Smooth muscle cell (in vitro differentiated cells): ENCODE results near the gene ELMO3. TPM values are rescaled to one million over a fixed set of nuclear protein-coding genes. Genes with fewer than 3 reads are reported as not detected.

Experiments
- DNase-seq: peaks from one replicate; lab custom pipeline; 2025; ENCODE audit not compliant: unreplicated experiment; lab: John Stamatoyannopoulos, UW
- H2AFZ ChIP-seq: fragments of 200-600 bp; sonication (generic); 2 replicates; pipeline ENCODE4 v1.6.0; 2016; ENCODE audit warnings: antibody characterized with exemption, low read depth, mild to moderate bottlenecking
- H3F3A ChIP-seq: fragments of 200-600 bp; sonication (generic); 2 replicates; pipeline ENCODE4 v1.6.0; 2017; ENCODE audit warnings: antibody characterized with exemption, low read depth
- H3K27ac ChIP-seq: fragments of 200-600 bp; sonication (generic); 2 replicates; pipeline ENCODE4 v1.5.1; 2016; ENCODE audit warnings: low read depth, mild to moderate bottlenecking
- H3K27me3 ChIP-seq: fragments of 200-600 bp; sonication (generic); 2 replicates; pipeline ENCODE4 v1.6.1; 2016; ENCODE audit warnings: low read depth, mild to moderate bottlenecking
- H3K36me3 ChIP-seq: fragments of 200-600 bp; sonication (generic); 2 replicates; pipeline ENCODE4 v1.5.1; 2016; ENCODE audit warnings: low read depth
- H3K4me1 ChIP-seq: fragments of 200-600 bp; sonication (generic); 2 replicates; pipeline ENCODE4 v1.5.1; 2016; ENCODE audit warnings: low read depth
- H3K4me2 ChIP-seq: fragments of 200-600 bp; sonication (generic); 2 replicates; pipeline ENCODE4 v1.6.0; 2016; ENCODE audit warnings: mild to moderate bottlenecking
- H3K4me3 ChIP-seq: fragments of 200-600 bp; sonication (generic); 2 replicates; pipeline ENCODE4 v1.5.1; 2016; ENCODE audit warnings: mild to moderate bottlenecking
- H3K79me2 ChIP-seq: fragments of 200-600 bp; sonication (generic); 2 replicates; pipeline ENCODE4 v1.6.0; 2016; ENCODE audit warnings: low read depth, mild to moderate bottlenecking
- H3K9ac ChIP-seq: fragments of 200-600 bp; sonication (generic); 2 replicates; pipeline ENCODE4 v1.6.0; 2016; ENCODE audit warnings: low read depth
- H3K9me3 ChIP-seq: fragments of 200-600 bp; sonication (generic); replicated peaks from 2 replicates; pipeline ENCODE4 v1.5.1; 2016; ENCODE audit warnings: low read depth
- H4K20me1 ChIP-seq: fragments of 200-600 bp; sonication (generic); 2 replicates; pipeline ENCODE4 v1.6.0; 2016; ENCODE audit warnings: low read depth
- WGBS: methylation state at CpG from one replicate; pipeline ENCODE4 v1.1.7; 2016; ENCODE audit warnings: low lambda C conversion rate; 5-methylcytosine and 5-hydroxymethylcytosine counted together
- polyA plus RNA-seq: library from polyadenylated mRNA; unstranded; fragments of >200 nt; fragmentation: Nextera tagmentation; extraction: Ambion mirVana; gene quantifications from 2 replicates; pipeline ENCODE4 v1.2.1, GENCODE V29; 2016
- total RNA-seq: library from RNA; depleted of rRNA; stranded (reverse); fragments of >200 nt; gene quantifications from 2 replicates; pipeline ENCODE4 v1.2.3, GENCODE V29; 2014
- TF ChIP-seq, protein P1 (sequence below): fragments of 200-600 bp; sonication (generic); IDR thresholded peaks from 2 replicates; pipeline ENCODE4 v1.5.1; 2017; ENCODE audit warnings: borderline replicate concordance, mild to moderate bottlenecking, antibody characterized with exemption; ENCODE audit not compliant: insufficient read depth, poor library complexity, severe bottlenecking

Gene ELMO3
- total and polyA plus RNA-seq, 2 experiments from 2014 or later, result 2.2 to 6.7 TPM

DNA sequence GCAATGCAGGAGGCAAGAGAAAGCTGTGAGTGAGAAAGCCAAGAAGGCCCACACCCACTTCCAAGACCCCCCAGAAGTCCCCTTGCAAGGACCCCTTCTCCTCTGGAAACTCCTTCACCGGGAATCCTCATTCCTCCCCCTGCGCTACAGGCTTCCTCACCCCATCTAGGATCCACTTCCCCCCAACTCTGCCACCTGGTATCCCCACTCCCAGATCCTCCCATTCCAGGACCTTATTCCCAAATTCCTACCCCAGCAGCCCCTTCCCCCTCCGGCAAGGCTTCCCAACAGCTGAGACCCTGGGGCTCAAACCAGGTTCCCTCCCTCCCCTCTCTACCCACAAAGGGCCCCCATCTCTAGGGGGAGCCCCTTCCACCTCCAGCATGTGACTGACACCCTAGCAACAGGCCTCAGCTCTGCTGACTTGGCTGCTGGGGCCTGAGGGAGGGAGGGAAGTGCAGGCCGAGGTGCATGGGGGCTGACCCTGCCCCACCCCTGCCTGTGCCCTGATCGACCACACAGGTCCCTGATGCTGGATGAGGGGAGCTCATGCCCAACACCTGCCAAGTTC is 32.2 kb upstream of the ELMO3 start:
- H3F3A ChIP-seq, result peaks cover 7% of the 10 kb centered on the region
- H3K9me3 ChIP-seq, result no peaks in the 10 kb centered on the region
- H3K27ac ChIP-seq, result no peak overlapping the region
- peaks cover 59% of the 10 kb centered on the region for H3K27me3 ChIP-seq
- H3K4me3 ChIP-seq, result no peak overlapping the region
- 75% methylated on average over 3 of the region's 5 CpGs for WGBS
- no peak overlapping the region for H3K4me2 ChIP-seq
- no peak overlapping the region for H3K9ac ChIP-seq
- TF ChIP-seq, protein P1, sequence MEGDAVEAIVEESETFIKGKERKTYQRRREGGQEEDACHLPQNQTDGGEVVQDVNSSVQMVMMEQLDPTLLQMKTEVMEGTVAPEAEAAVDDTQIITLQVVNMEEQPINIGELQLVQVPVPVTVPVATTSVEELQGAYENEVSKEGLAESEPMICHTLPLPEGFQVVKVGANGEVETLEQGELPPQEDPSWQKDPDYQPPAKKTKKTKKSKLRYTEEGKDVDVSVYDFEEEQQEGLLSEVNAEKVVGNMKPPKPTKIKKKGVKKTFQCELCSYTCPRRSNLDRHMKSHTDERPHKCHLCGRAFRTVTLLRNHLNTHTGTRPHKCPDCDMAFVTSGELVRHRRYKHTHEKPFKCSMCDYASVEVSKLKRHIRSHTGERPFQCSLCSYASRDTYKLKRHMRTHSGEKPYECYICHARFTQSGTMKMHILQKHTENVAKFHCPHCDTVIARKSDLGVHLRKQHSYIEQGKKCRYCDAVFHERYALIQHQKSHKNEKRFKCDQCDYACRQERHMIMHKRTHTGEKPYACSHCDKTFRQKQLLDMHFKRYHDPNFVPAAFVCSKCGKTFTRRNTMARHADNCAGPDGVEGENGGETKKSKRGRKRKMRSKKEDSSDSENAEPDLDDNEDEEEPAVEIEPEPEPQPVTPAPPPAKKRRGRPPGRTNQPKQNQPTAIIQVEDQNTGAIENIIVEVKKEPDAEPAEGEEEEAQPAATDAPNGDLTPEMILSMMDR, result no peak
- H2AFZ ChIP-seq, result no peak overlapping the region
- peaks cover 26% of the 10 kb centered on the region for H4K20me1 ChIP-seq
- peaks cover 31% of the 10 kb centered on the region for H3K4me1 ChIP-seq
- H3K36me3 ChIP-seq, result no peaks in the 10 kb centered on the region
- no peaks in the 10 kb centered on the region for H3K79me2 ChIP-seq
- no peak for DNase-seq

DNA sequence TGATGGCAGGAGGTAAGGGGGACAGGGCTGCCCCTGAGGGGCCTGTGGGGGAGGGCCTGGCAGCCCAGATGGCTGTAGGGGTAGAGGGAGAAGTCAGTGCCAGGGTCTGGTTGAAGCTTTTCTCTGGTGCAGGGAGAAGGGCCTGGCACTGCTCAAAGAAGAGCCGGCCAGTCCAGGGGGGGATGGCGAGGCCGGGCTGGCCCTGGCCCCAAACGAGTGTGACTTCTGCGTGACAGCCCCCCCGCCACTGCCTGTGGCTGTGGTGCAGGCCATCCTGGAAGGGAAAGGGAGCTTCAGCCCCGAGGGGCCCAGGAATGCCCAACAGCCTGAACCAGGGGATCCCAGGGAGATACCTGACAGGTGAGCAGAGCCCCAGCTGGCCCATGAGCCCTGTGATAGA is 31.3 kb upstream of the ELMO3 start:
- peaks cover 31% of the 10 kb centered on the region for H3K4me1 ChIP-seq
- no peaks in the 10 kb centered on the region for H3K79me2 ChIP-seq
- H3K4me3 ChIP-seq, result no peak overlapping the region
- H3K27ac ChIP-seq, result no peak overlapping the region
- peaks cover 50% of the 10 kb centered on the region for H3K27me3 ChIP-seq
- TF ChIP-seq, protein P1, result no peak
- no peak for DNase-seq
- peaks cover 17% of the 10 kb centered on the region for H4K20me1 ChIP-seq
- no peak overlapping the region for H2AFZ ChIP-seq
- no peaks in the 10 kb centered on the region for H3K36me3 ChIP-seq
- no peak overlapping the region for H3K4me2 ChIP-seq
- 86% methylated on average over 7 of the region's 7 CpGs for WGBS
- H3K9ac ChIP-seq, result no peak overlapping the region
- H3F3A ChIP-seq, result peaks cover 7% of the 10 kb centered on the region
- no peaks in the 10 kb centered on the region for H3K9me3 ChIP-seq

DNA sequence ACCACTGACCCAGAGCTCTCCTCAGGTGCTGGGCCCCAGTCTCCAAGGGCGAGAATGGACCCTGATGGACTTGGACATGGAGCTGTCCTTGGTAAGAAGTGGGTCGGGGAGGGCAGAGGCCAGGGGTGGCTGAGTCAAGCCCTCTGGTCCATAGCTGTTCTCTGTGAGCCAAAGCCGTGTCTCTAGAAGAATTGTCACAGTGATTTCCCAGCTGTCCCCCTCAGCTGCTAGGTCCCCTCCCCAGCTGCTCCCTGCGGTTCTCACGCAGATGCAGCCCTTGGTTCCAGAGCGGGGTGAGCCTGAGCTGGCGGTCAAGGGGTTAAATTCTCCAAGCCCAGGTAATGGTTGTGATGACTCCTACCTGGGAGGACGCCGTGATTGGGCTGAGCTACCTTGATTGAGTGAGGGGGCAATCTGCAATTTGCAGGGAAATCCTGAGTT is 29.9 kb upstream of the ELMO3 start:
- no peak for DNase-seq
- TF ChIP-seq, protein P1, result no peak
- H3K36me3 ChIP-seq, result no peaks in the 10 kb centered on the region
- peaks cover 7% of the 10 kb centered on the region for H3F3A ChIP-seq
- peaks cover 19% of the 10 kb centered on the region for H3K4me1 ChIP-seq
- no peak overlapping the region for H2AFZ ChIP-seq
- H3K9ac ChIP-seq, result no peak overlapping the region
- no peaks in the 10 kb centered on the region for H3K79me2 ChIP-seq
- peaks cover 3% of the 10 kb centered on the region for H4K20me1 ChIP-seq
- H3K27me3 ChIP-seq, result peaks cover 36% of the 10 kb centered on the region
- 31% methylated on average over 9 of the region's 9 CpGs for WGBS
- H3K27ac ChIP-seq, result no peak overlapping the region
- H3K4me3 ChIP-seq, result no peak overlapping the region
- no peaks in the 10 kb centered on the region for H3K9me3 ChIP-seq
- peak overlapping the region; percentile 87 for H3K4me2 ChIP-seq

DNA sequence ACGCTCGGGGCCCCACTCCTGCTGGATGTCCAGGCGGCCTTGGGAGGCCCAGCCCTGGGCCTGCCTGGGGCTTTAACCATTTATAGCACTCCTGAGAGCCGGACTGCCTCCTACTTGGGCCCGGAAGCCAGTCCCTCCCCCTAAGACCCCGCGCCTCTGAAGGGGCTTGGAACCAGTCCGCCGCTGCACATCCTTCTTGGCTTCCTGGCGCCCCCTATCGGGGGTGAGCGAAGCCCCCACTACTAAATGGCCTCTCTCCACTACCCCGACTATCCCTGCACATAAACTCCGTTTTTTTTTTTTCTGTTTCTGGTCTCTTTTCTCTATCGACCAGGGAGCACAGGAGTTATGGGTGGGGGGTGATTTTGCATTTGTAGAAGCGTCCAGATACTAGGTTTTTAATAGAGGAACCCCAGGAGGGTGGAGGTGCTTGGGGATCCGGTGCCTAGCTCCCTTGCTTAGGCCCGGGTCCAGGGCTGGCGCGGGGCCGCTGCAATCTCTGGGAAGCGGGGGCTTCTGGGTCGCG is 29.2 kb upstream of the ELMO3 start:
- H3K79me2 ChIP-seq, result no peaks in the 10 kb centered on the region
- DNase-seq, result no peak
- peaks cover 7% of the 10 kb centered on the region for H3F3A ChIP-seq
- H3K27me3 ChIP-seq, result peaks cover 29% of the 10 kb centered on the region
- H3K4me2 ChIP-seq, result peak overlapping the region; percentile 87
- peaks cover 2% of the 10 kb centered on the region for H4K20me1 ChIP-seq
- H3K9ac ChIP-seq, result no peak overlapping the region
- peak overlapping the region; percentile 55 for H3K4me3 ChIP-seq
- no peaks in the 10 kb centered on the region for H3K9me3 ChIP-seq
- H3K36me3 ChIP-seq, result no peaks in the 10 kb centered on the region
- TF ChIP-seq, protein P1, result peak; percentile 52
- H3K4me1 ChIP-seq, result peaks cover 24% of the 10 kb centered on the region
- 5% methylated on average over 24 of the region's 24 CpGs for WGBS
- no peak overlapping the region for H2AFZ ChIP-seq
- H3K27ac ChIP-seq, result peak overlapping the region; percentile 19
